ENCODE results near the gene TBC1D9B. TPM values are rescaled to one million over a fixed set of nuclear protein-coding genes. Genes with fewer than 3 reads are reported as not detected.

TBC1D9B gene
- total RNA-seq, 4 donors from 2014 or later, result 58.8 to 439 (median 212) TPM

DNA sequence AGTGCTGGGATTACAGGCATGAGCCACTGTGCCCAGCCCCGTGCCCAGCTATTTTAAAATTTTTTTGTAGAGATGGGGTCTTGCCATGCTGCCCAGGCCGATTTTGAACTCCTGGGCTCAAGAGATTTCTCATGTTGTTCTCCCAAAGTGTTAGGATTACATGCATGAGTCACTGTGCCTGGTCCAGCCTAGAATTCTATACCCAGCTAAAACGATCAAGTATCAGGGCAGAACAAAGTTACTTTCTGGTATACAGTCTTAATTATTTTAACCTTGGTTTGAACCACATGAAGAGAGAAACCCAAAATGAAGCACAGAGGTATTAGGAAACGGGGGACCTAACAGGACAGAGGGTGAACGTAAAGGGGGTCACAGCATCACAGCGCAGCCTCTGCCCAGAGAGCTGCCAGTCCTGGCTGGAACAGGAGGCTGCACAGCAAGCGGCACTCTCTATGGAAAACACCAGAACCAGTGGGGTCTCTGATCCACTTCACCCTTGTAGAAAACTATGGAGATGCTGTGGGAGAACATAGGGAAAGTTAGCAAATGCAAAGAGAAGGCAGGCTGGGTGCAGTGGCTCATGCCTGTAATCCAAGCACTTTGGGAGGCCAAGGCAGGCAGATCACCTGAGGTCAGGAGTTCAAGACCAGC lies 76.8 kb downstream of the TBC1D9B start:
- Histone ChIP-seq H3K27me3 (no peaks in the 10 kb centered on the region), H3K9me3 (no peaks in the 10 kb centered on the region), H3K27ac (peak overlapping the region in 1 of 4 donors; percentile 21), H3K36me3 (peaks cover 0 to 98% of the 10 kb centered on the region in 2 donors), H3K4me1 (peaks cover 0 to 79% (median 0%) of the 10 kb centered on the region in 3 donors), H3K4me3 (no peak overlapping the region)
- no peak for ATAC-seq
- 78 to 97% methylated on average over 4 to 7 of the region's 7 CpGs for WGBS, 2 donors (ENCODE audit: low coverage in 1 of 2)
- no peak for TF ChIP-seq CTCF (IDR thresholded peaks at IDR 0.05)
- no peak for TF ChIP-seq EP300 (IDR thresholded peaks at IDR 0.05)
- TF ChIP-seq POLR2AphosphoS5 (IDR thresholded peaks at IDR 0.05), result no peak
- no peak for TF ChIP-seq POLR2A (IDR thresholded peaks at IDR 0.05)

DNA sequence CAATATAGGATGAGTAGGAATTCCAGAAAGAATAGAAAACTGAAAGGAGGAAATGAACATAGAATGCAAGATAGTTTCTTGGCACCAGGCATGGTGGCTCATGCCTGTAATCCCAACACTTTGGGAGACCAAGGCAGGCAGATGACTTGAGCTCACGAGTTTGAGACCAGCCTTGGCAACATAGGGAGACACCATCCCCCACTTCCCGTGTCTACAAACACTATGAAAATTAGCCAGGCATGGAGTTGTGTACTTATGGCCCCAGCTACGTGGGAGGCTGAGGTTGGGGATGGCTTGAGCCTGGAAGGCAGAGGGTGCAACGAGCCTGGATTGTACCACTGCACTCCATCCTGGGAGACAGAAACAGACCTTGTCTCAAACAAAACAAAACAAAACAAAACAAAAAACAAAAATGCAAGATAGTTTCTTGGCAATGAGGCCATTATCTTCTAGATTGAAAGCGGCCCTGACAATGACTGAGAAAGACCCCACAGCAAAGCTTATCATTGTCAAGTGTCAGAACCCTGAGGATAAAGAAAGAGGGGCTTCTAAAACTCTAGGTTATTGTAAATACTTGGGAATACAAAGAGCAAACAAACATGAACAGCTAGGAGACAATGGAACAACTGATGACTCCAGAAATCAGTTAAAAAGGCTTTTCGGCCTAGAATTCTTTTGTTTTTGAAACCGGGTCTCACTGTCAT lies 77.8 kb downstream of the TBC1D9B start:
- 68 to 82% methylated on average over 5 to 7 of the region's 7 CpGs for WGBS, 2 donors (ENCODE audit: low coverage in 1 of 2)
- Histone ChIP-seq H3K4me3 (no peak overlapping the region), H3K27ac (peak overlapping the region in 1 of 4 donors; percentile 44), H3K27me3 (no peaks in the 10 kb centered on the region), H3K9me3 (no peaks in the 10 kb centered on the region), H3K4me1 (peaks cover 0 to 84% (median 4%) of the 10 kb centered on the region in 3 donors), H3K36me3 (peaks cover 0 to 98% of the 10 kb centered on the region in 2 donors)
- ATAC-seq, result no peak
- no peak for TF ChIP-seq POLR2AphosphoS5 (IDR thresholded peaks at IDR 0.05)
- no peak for TF ChIP-seq CTCF (IDR thresholded peaks at IDR 0.05)
- TF ChIP-seq POLR2A (IDR thresholded peaks at IDR 0.05), result no peak
- no peak for TF ChIP-seq EP300 (IDR thresholded peaks at IDR 0.05)

GRCh38 chr5:179828756-179829421 lies 78.8 kb downstream of the TBC1D9B start:
- no peak for ATAC-seq
- no peak for TF ChIP-seq POLR2AphosphoS5 (IDR thresholded peaks at IDR 0.05)
- WGBS, 2 donors (ENCODE audit: low coverage in 1 of 2), result 83 to 93% methylated on average over 1 to 3 of the region's 3 CpGs
- Histone ChIP-seq H3K4me3 (no peak overlapping the region), H3K27me3 (no peaks in the 10 kb centered on the region), H3K27ac (peak overlapping the region in 2 of 4 donors; percentile 5 to 44), H3K9me3 (no peaks in the 10 kb centered on the region), H3K36me3 (peaks cover 0 to 100% of the 10 kb centered on the region in 2 donors), H3K4me1 (peaks cover 0 to 91% (median 12%) of the 10 kb centered on the region in 3 donors)

GRCh38 chr5:179827680-179828079 lies 80.0 kb downstream of the TBC1D9B start:
- H3K27me3 ChIP-seq, result no peaks in the 10 kb centered on the region
- no peaks in the 10 kb centered on the region for H3K9me3 ChIP-seq
- 61 to 83% methylated on average over 1 to 6 of the region's 9 CpGs for WGBS, 2 donors (ENCODE audit: low coverage in 1 of 2)
- peaks cover 0 to 99% of the 10 kb centered on the region in 2 donors for H3K36me3 ChIP-seq
- TF ChIP-seq EP300 (IDR thresholded peaks at IDR 0.05) (no peak), POLR2A (IDR thresholded peaks at IDR 0.05) (no peak), POLR2AphosphoS5 (IDR thresholded peaks at IDR 0.05) (no peak), CTCF (IDR thresholded peaks at IDR 0.05) (no peak)
- peak; percentile 42 for ATAC-seq
- H3K27ac ChIP-seq, result peak overlapping the region in 2 of 4 donors; percentile 51 to 53
- peak overlapping the region in 1 of 2 donors; percentile 6 for H3K4me3 ChIP-seq
- H3K4me1 ChIP-seq, result peaks cover 0 to 91% (median 21%) of the 10 kb centered on the region in 3 donors

DNA sequence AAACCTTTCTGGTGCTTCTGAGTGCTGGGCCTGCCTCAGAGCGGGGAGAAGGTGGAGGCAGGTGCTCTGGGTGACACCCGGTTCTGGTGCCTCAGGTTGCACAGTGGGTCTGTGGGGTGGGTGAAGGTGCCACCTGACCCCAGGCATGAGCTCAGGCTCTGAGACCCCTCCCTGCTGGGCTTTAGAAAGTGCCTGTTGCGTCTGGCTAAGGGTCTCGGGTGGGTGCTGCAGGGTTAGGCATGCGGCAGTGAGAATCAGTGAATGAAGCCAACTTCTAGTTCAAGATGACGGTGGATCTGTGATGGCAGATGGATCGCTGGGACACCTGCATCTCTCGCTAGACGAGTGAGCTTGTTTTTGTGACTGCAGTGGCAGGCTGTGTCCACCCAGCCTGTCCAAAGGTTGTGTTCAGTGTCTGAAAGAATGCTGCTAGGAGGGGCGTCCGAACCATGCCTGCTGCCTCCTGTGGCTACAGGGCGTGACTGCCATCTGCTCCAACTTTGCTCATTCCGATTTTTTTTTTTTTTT lies 82.0 kb downstream of the TBC1D9B start:
- Histone ChIP-seq H3K36me3 (peaks cover 0 to 85% of the 10 kb centered on the region in 2 donors), H3K4me1 (peaks cover 3 to 82% (median 27%) of the 10 kb centered on the region in 3 donors), H3K27me3 (no peaks in the 10 kb centered on the region), H3K4me3 (no peak overlapping the region), H3K9me3 (no peaks in the 10 kb centered on the region), H3K27ac (no peak overlapping the region)
- peak in 1 of 4 experiments; percentile 4 for TF ChIP-seq CTCF (IDR thresholded peaks at IDR 0.05)
- TF ChIP-seq EP300 (IDR thresholded peaks at IDR 0.05), result no peak
- no peak for TF ChIP-seq POLR2A (IDR thresholded peaks at IDR 0.05)
- TF ChIP-seq POLR2AphosphoS5 (IDR thresholded peaks at IDR 0.05), result no peak
- ATAC-seq, result no peak
- WGBS, 2 donors (ENCODE audit: low coverage in 1 of 2), result 45 to 67% methylated on average over 6 to 8 of the region's 13 CpGs

All from gastroesophageal sphincter (tissue), 4 donors.